CD14-positive monocyte (primary cell): ENCODE data around the gene MYO15B. TPM values are rescaled to one million over a fixed set of nuclear protein-coding genes. Genes with fewer than 3 reads are reported as not detected.

Experiments
- DNase-seq, 3 donors: peaks; one replicate each; pipeline ENCODE4 v3.0.0-alpha.2; 2011 to 2022
- H2AFZ ChIP-seq: 2 replicates; pipeline ENCODE4 v1.6.0; 2012; ENCODE audit warnings: mild to moderate bottlenecking, low read depth, low read length, inconsistent platforms; ENCODE audit not compliant: insufficient read depth, poor library complexity, severe bottlenecking
- H3K27ac ChIP-seq, 2 donors: 1 replicate in 1 of 2; 2 replicates in 1 of 2; pipeline ENCODE4 v1.5.1; 2012 to 2013; ENCODE audit warnings: low read length in 2 of 2, control low read depth in 1 of 2, inconsistent platforms in 1 of 2, low read depth in 1 of 2, mild to moderate bottlenecking in 1 of 2
- H3K27me3 ChIP-seq, 2 donors: one replicate each; pipeline versions ENCODE4 v1.6.0 to v1.6.1; 2011 to 2013; ENCODE audit warnings: low read length in 2 of 2; ENCODE audit not compliant: control insufficient read depth in 2 of 2, insufficient read depth in 2 of 2
- H3K36me3 ChIP-seq, 2 donors: replicated peaks in 1 of 2; 1 replicate in 1 of 2; 2 replicates in 1 of 2; pipeline versions ENCODE4 v1.5.1 to v1.6.1; 2012 to 2013; ENCODE audit warnings: low read length in 2 of 2, control low read depth in 1 of 2, inconsistent platforms in 1 of 2, mild to moderate bottlenecking in 1 of 2; ENCODE audit not compliant: insufficient read depth in 2 of 2, control insufficient read depth in 1 of 2
- H3K4me1 ChIP-seq, 2 donors: 1 replicate in 1 of 2; 2 replicates in 1 of 2; pipeline versions ENCODE4 v1.5.1 to v1.6.1; 2012 to 2013; ENCODE audit warnings: low read length in 2 of 2, control low read depth in 1 of 2, inconsistent platforms in 1 of 2, mild to moderate bottlenecking in 1 of 2, moderate library complexity in 1 of 2; ENCODE audit not compliant: insufficient read depth in 2 of 2, control insufficient read depth in 1 of 2
- H3K4me2 ChIP-seq: replicated peaks from 2 replicates; pipeline ENCODE3; 2012; ENCODE audit warnings: low read length, moderate library complexity, mild to moderate bottlenecking; ENCODE audit not compliant: poor library complexity, severe bottlenecking; ENCODE audit errors: extremely low read depth
- H3K4me3 ChIP-seq, 3 experiments: fragments of 200-600 bp in 1 of 3; sonication (generic) in 1 of 3; replicated peaks in 1 of 3; 1 replicate in 2 of 3; 2 replicates in 1 of 3; pipeline ENCODE4 v1.5.1; 2011 to 2013; ENCODE audit warnings: low read length in 3 of 3, mild to moderate bottlenecking in 3 of 3, control low read depth in 2 of 3, low read depth in 2 of 3, inconsistent platforms in 1 of 3, moderate library complexity in 1 of 3
- H3K79me2 ChIP-seq: 2 replicates; pipeline ENCODE4 v1.6.0; 2012; ENCODE audit warnings: mild to moderate bottlenecking, control low read depth, inconsistent platforms, low read length, moderate library complexity; ENCODE audit not compliant: insufficient read depth
- H3K9ac ChIP-seq: 2 replicates; pipeline ENCODE4 v1.6.0; 2017; ENCODE audit warnings: low read length, mild to moderate bottlenecking; ENCODE audit not compliant: insufficient read depth, poor library complexity, severe bottlenecking
- H3K9me3 ChIP-seq, 2 donors: replicated peaks in 1 of 2; 1 replicate in 1 of 2; 2 replicates in 1 of 2; pipeline versions ENCODE4 v1.5.1 to v1.6.1; 2012 to 2013; ENCODE audit warnings: low read length in 2 of 2, control low read depth in 1 of 2; ENCODE audit not compliant: control insufficient read depth in 1 of 2, insufficient read depth in 1 of 2
- H4K20me1 ChIP-seq: 2 replicates; pipeline ENCODE4 v1.6.0; 2012; ENCODE audit warnings: mild to moderate bottlenecking, low read length, control low read depth, moderate library complexity; ENCODE audit not compliant: insufficient read depth
- H3K27ac Mint-ChIP-seq, 7 donors: one replicate each; pipeline ENCODE4 v1.8.0; 2020; ENCODE audit warnings: mild to moderate bottlenecking in 7 of 7, mixed read lengths in 7 of 7, moderate library complexity in 6 of 7, inconsistent platforms in 2 of 7
- H3K27me3 Mint-ChIP-seq, 3 donors: one replicate each; pipeline ENCODE4 v1.8.0; 2021 to 2022; ENCODE audit warnings: low read depth in 3 of 3, mild to moderate bottlenecking in 3 of 3, mixed read lengths in 3 of 3, moderate library complexity in 3 of 3, inconsistent platforms in 1 of 3
- H3K36me3 Mint-ChIP-seq, 2 donors: one replicate each; pipeline ENCODE4 v1.8.0; 2020; ENCODE audit warnings: mixed read lengths in 2 of 2, inconsistent platforms in 1 of 2, mild to moderate bottlenecking in 1 of 2
- H3K4me1 Mint-ChIP-seq: one replicate; pipeline ENCODE4 v1.8.0; 2020; ENCODE audit warnings: mild to moderate bottlenecking, mixed read lengths
- H3K4me3 Mint-ChIP-seq, 2 donors: one replicate each; pipeline ENCODE4 v1.8.0; 2020; ENCODE audit warnings: mild to moderate bottlenecking in 2 of 2, mixed read lengths in 2 of 2, moderate library complexity in 1 of 2
- H3K9me3 Mint-ChIP-seq, 7 donors: one replicate each; pipeline ENCODE4 v1.8.0; 2020 to 2022; ENCODE audit warnings: mixed read lengths in 7 of 7, mild to moderate bottlenecking in 6 of 7, moderate library complexity in 6 of 7, inconsistent platforms in 2 of 7
- WGBS: methylation state at CpG from one replicate; pipeline ENCODE4 v1.1.5; 2013; ENCODE audit warnings: missing lambda C conversion rate; ENCODE audit not compliant: insufficient coverage; 5-methylcytosine and 5-hydroxymethylcytosine counted together
- intact Hi-C, 2 donors: fragments of 100-400 bp; cut with micrococcal nuclease; formaldehyde crosslinking; loops; one replicate each; pipeline versions ENCODE4 v1.15.0 to v1.15.1; 2023
- polyA plus RNA-seq, 3 donors: library from polyadenylated mRNA; depleted of rRNA in 1 of 3; unstranded in 2 of 3; stranded (reverse) in 1 of 3; fragments of 300-500 nt in 2 of 3; fragments of >200 nt in 1 of 3; fragmentation: Illumina TruSeq in 2 of 3; gene quantifications; 1 replicate in 2 of 3; 2 replicates in 1 of 3; pipeline ENCODE4 v1.2.3, GENCODE V29; 2012 to 2021
- TF ChIP-seq, protein P1 (sequence below): fragments of 200-600 bp; IDR thresholded peaks from one replicate; pipeline ENCODE4 v1.8.0; 2022; ENCODE audit warnings: antibody characterized with exemption, mild to moderate bottlenecking

The MYO15B gene
- polyA plus RNA-seq, 3 donors: 0.17 to 596 (median 0.62) TPM

DNA sequence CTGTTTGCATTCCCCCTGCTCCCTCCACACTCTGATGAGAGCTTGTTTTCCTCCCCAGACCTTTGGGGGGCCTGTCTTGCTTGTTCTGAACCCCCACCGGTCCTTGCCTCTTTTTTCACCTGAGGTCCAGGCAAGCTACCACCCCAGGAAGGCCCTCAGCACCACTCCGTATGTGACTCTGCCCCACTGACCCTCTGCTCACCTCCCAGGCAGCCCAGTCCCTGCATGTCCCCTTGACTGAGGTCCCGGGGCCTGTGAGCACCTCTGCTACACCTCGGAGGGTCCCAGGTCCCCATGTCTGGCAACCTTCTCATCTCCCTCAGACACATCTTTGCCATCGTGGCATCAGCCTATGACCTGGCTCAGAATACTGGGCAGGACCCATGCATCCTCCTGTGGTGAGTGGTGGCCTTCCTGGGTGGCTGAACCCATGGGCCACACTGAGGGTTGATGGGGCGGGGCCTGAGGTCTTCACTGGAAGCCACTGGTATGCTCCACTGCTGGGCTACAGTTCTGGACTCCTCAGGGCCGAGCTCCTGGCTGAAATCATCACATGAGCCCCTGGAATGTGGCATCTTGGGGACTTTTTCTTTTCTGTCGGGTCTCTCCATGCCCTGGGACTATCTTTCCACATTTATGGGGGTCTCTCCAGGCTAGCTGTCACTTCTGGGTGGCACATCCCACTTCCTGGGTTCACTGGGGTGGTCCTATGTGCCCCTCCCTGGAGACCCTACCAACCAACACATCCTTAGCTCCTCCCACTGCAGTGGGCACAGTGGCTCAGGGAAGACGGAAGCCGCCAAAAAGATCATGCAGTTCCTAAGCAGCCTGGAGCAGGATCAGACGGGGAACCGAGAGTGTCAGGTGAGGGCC, 3.5 kb downstream of the MYO15B start:
- Histone ChIP-seq H3K9ac (no peak overlapping the region), H2AFZ (no peak overlapping the region), H3K79me2 (peaks cover 31% of the 10 kb centered on the region), H3K27ac (no peak overlapping the region), H3K36me3 (peaks cover 14 to 39% of the 10 kb centered on the region in 2 donors), H3K4me2 (no peak overlapping the region), H3K9me3 (no peaks in the 10 kb centered on the region), H3K4me3 (no peak overlapping the region), H3K4me1 (peaks cover 21 to 30% of the 10 kb centered on the region in 2 donors), H4K20me1 (peaks cover 45% of the 10 kb centered on the region), H3K27me3 (no peaks in the 10 kb centered on the region)
- Mint-ChIP-seq H3K9me3 (no peaks in the 10 kb centered on the region), H3K36me3 (peaks cover 3 to 30% of the 10 kb centered on the region in 2 donors), H3K4me3 (peak overlapping the region in 1 of 2 donors; percentile 34), H3K27me3 (no peaks in the 10 kb centered on the region), H3K4me1 (peaks cover 16% of the 10 kb centered on the region), H3K27ac (peak overlapping the region in 2 of 7 donors; percentile 18 to 62)
- no peak for DNase-seq
- 97% methylated on average over 11 of the region's 12 CpGs for WGBS
- intact Hi-C loops: no loop called here
- TF ChIP-seq, protein P1, sequence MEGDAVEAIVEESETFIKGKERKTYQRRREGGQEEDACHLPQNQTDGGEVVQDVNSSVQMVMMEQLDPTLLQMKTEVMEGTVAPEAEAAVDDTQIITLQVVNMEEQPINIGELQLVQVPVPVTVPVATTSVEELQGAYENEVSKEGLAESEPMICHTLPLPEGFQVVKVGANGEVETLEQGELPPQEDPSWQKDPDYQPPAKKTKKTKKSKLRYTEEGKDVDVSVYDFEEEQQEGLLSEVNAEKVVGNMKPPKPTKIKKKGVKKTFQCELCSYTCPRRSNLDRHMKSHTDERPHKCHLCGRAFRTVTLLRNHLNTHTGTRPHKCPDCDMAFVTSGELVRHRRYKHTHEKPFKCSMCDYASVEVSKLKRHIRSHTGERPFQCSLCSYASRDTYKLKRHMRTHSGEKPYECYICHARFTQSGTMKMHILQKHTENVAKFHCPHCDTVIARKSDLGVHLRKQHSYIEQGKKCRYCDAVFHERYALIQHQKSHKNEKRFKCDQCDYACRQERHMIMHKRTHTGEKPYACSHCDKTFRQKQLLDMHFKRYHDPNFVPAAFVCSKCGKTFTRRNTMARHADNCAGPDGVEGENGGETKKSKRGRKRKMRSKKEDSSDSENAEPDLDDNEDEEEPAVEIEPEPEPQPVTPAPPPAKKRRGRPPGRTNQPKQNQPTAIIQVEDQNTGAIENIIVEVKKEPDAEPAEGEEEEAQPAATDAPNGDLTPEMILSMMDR: no peak

DNA sequence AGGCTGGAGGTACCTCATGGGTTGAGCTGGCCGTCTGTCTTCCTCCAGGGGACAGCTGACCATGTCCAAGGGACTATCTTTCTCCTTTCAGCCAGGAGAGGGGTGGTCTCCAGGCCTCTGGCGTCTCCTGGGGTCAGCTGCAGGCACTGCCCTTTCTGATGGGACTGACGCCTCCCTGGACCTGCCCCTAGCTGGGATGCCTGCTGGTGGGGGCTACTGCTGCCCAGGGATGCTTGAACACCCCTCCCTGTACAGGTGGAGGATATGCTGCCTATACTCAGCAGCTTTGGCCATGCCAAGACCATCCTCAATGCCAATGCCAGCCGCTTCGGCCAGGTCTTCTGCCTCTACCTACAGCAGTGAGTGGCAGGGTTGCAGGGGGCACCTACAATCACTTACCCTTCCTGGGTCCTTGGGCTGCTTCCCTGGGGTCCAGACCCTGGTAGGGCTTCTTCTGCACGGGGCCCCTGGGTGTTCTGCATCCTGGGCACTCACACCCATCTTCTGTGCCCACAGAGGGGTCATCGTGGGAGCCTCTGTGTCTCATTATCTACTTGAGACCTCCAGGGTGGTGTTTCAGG, 4.2 kb downstream of the MYO15B start:
- Histone ChIP-seq H3K27me3 (no peaks in the 10 kb centered on the region), H3K27ac (no peak overlapping the region), H3K4me3 (no peak overlapping the region), H2AFZ (no peak overlapping the region), H4K20me1 (peaks cover 48% of the 10 kb centered on the region), H3K4me1 (peaks cover 19 to 30% of the 10 kb centered on the region in 2 donors), H3K9me3 (no peaks in the 10 kb centered on the region), H3K4me2 (no peak overlapping the region), H3K9ac (no peak overlapping the region), H3K36me3 (peaks cover 14 to 39% of the 10 kb centered on the region in 2 donors), H3K79me2 (peaks cover 31% of the 10 kb centered on the region)
- TF ChIP-seq, protein P1: no peak
- WGBS: 100% methylated on average over 6 of the region's 7 CpGs
- Mint-ChIP-seq H3K9me3 (no peaks in the 10 kb centered on the region), H3K4me3 (no peak overlapping the region), H3K4me1 (peaks cover 16% of the 10 kb centered on the region), H3K27ac (no peak overlapping the region), H3K27me3 (no peaks in the 10 kb centered on the region), H3K36me3 (peaks cover 3 to 35% of the 10 kb centered on the region in 2 donors)
- intact Hi-C loops: no loop called here
- no peak for DNase-seq
